Pancreas (tissue), 10 donors: Measurements from ENCODE around the gene DOCK3. TPM values are rescaled to one million over a fixed set of nuclear protein-coding genes. Genes with fewer than 3 reads are reported as not detected.

Experiments used
- ATAC-seq, 4 donors: fragments of 200-7000 bp; cut with Tn5 transposase; one replicate each; pipeline versions ENCODE4 v1.8.0 to v1.9.1; 2020; ENCODE audit warnings: mild to moderate bottlenecking in 4 of 4, moderate library complexity in 4 of 4
- DNase-seq, 6 donors: peaks; one replicate each; pipeline ENCODE4 v3.0.0-alpha.2; 2020
- FAIRE-seq: peaks from 2 replicates; lab custom pipeline; 2012; peaks lifted over from hg19 to GRCh38; lab: Jason Lieb, UNC
- H3K27ac ChIP-seq, 4 donors: fragments of 200-600 bp; sonication (generic); 1 replicate in 3 of 4; 2 replicates in 1 of 4; pipeline versions ENCODE4 v1.5.0 to v1.8.0; 2020
- H3K27me3 ChIP-seq, 4 donors: fragments of 200-600 bp; one replicate each; pipeline ENCODE4 v1.8.0; 2021
- H3K36me3 ChIP-seq, 3 donors: fragments of 200-600 bp; sonication (generic) in 1 of 3; one replicate each; pipeline versions ENCODE4 v1.5.0 to v1.8.0; 2020 to 2021
- H3K4me1 ChIP-seq, 3 donors: fragments of 200-600 bp; one replicate each; pipeline ENCODE4 v1.8.0; 2021
- H3K4me3 ChIP-seq, 4 donors: fragments of 200-600 bp; sonication (generic) in 2 of 4; one replicate each; pipeline versions ENCODE4 v1.5.0 to v1.8.0; 2020 to 2021
- H3K9me3 ChIP-seq, 4 donors: fragments of 200-600 bp; one replicate each; pipeline ENCODE4 v1.8.0; 2021
- CTCF ChIP-seq, 4 donors: fragments of 200-600 bp; sonication (generic) in 3 of 4; IDR thresholded peaks; one replicate each; pipeline versions ENCODE4 v1.5.0 to v1.8.0; 2021; ENCODE audit warnings: antibody characterized with exemption in 4 of 4
- WGBS, 2 donors: extraction: QIAGEN DNeasy Blood & Tissue Kit; methylation state at CpG; one replicate each; pipeline ENCODE4 v1.1.7; 2013; 5-methylcytosine and 5-hydroxymethylcytosine counted together
- intact Hi-C, 3 donors: fragments of 100-400 bp; cut with DNase I; formaldehyde crosslinking; loops; one replicate each; pipeline versions ENCODE4 v1.11.1 to v1.14.2; 2022
- polyA plus RNA-seq, 2 donors: library from polyadenylated mRNA; stranded (reverse); fragments of 200-250 nt; gene quantifications; one replicate each; pipeline ENCODE4 v1.2.3, GENCODE V29; 2013
- total RNA-seq, 6 donors: library from RNA; stranded (reverse); fragmentation: NEBNext Ultra II Directional in 4 of 6; extraction: Animal tissue kit (Norgen Biotek cat#: 25700) in 4 of 6; gene quantifications; one replicate each; pipeline versions ENCODE4 v1.2.1 to v1.2.4, GENCODE V29; 2021 to 2023
- donor health status: healthy with polysubstance abuse.
- donor health status: DM: no; HTN: no; CAD: no; lungs with moderate emphysema.
- donor health status: DM: no; HTN: no; CAD: no.
- donor health status: control.
- donor health status: control.
- donor health status: Bipolar disorder and iron deficiency.
- donor health status: DM: yes; HTN: yes; CAD: no.
- donor health status: DM: no; HTN: no; CAD: no.
- donor health status: DM: no; HTN: no; CAD: no.
- donor health status: DM: yes; HTN: yes; CAD: no.

Gene DOCK3
- total and polyA plus RNA-seq, 8 donors = 0.09 to 1.5 (median 0.36) TPM

- peak overlapping the region; percentile 60 to 88 (median 71) for H3K4me3 ChIP-seq
- no peak for ATAC-seq
- no peak for TF ChIP-seq CTCF (IDR thresholded peaks at IDR 0.05)
- no peaks in the 10 kb centered on the region for H3K27me3 ChIP-seq
- peaks cover 0 to 40% (median 16%) of the 10 kb centered on the region in 3 donors for H3K36me3 ChIP-seq
- peak in 3 of 6 donors; percentile 38 to 58 (median 46) for DNase-seq
- H3K9me3 ChIP-seq = no peaks in the 10 kb centered on the region
- peaks cover 38 to 52% (median 41%) of the 10 kb centered on the region in 3 donors for H3K4me1 ChIP-seq
- FAIRE-seq = no peak
- intact Hi-C loops = loop anchor here in 1 of 3 donors (10.0 kb wide), 1 partner anchor 412 kb away; no protein-coding TSS in a partner anchor
- H3K27ac ChIP-seq = peak overlapping the region in 3 of 4 donors; percentile 69 to 80 (median 70)
- WGBS, 2 donors = 78 to 89% methylated on average over 42 of the region's 42 CpGs
Measured at GRCh38 chr3:51392355-51393133, 717.8 kb downstream of the DOCK3 start.

GRCh38 chr3:51393134-51393495 is 718.4 kb downstream of the DOCK3 start:
- DNase-seq (peak in 1 of 6 donors; percentile 47), FAIRE-seq (no peak), ATAC-seq (no peak)
- Histone ChIP-seq H3K27ac (no peak overlapping the region), H3K36me3 (peaks cover 0 to 40% (median 16%) of the 10 kb centered on the region in 3 donors), H3K27me3 (no peaks in the 10 kb centered on the region), H3K4me3 (peak overlapping the region in 1 of 4 donors; percentile 88), H3K9me3 (no peaks in the 10 kb centered on the region), H3K4me1 (peaks cover 38 to 46% (median 38%) of the 10 kb centered on the region in 3 donors)
- 93 to 94% methylated on average over 17 of the region's 17 CpGs for WGBS, 2 donors
- TF ChIP-seq CTCF (IDR thresholded peaks at IDR 0.05) = no peak
- intact Hi-C loops = loop anchor here in 1 of 3 donors (10.0 kb wide), 1 partner anchor 412 kb away; no protein-coding TSS in a partner anchor

GRCh38 chr3:51393564-51393963 is 718.8 kb downstream of the DOCK3 start:
- FAIRE-seq = no peak
- H3K4me1 ChIP-seq = peaks cover 35 to 42% (median 38%) of the 10 kb centered on the region in 3 donors
- TF ChIP-seq CTCF (IDR thresholded peaks at IDR 0.05) = no peak
- H3K27me3 ChIP-seq = no peaks in the 10 kb centered on the region
- no peaks in the 10 kb centered on the region for H3K9me3 ChIP-seq
- WGBS, 2 donors = 85 to 91% methylated on average over 14 of the region's 14 CpGs
- peaks cover 0 to 36% (median 16%) of the 10 kb centered on the region in 3 donors for H3K36me3 ChIP-seq
- peak in 1 of 6 donors; percentile 46 for DNase-seq
- ATAC-seq = no peak
- peak overlapping the region in 1 of 4 donors; percentile 88 for H3K4me3 ChIP-seq
- intact Hi-C loops = loop anchor here in 1 of 3 donors (10.0 kb wide), 1 partner anchor 411 kb away; no protein-coding TSS in a partner anchor
- H3K27ac ChIP-seq = no peak overlapping the region

- H3K36me3 ChIP-seq = peaks cover 0 to 34% (median 16%) of the 10 kb centered on the region in 3 donors
Measured at GRCh38 chr3:51394541-51394940, 719.8 kb downstream of the DOCK3 start.

More at GRCh38 chr3:51394541-51394940, 719.8 kb downstream of the DOCK3 start:
- no peak for TF ChIP-seq CTCF (IDR thresholded peaks at IDR 0.05)
- FAIRE-seq (no peak), DNase-seq (peak in 1 of 6 donors; percentile 43), ATAC-seq (no peak)
- H3K9me3 ChIP-seq = no peaks in the 10 kb centered on the region
- no peak overlapping the region for H3K27ac ChIP-seq
- no peak overlapping the region for H3K4me3 ChIP-seq
- no peaks in the 10 kb centered on the region for H3K27me3 ChIP-seq
- intact Hi-C loops = loop anchor here in 1 of 3 donors (10.0 kb wide), 1 partner anchor 410 kb away; no protein-coding TSS in a partner anchor
- peaks cover 35 to 37% (median 36%) of the 10 kb centered on the region in 3 donors for H3K4me1 ChIP-seq
- WGBS, 2 donors = 63 to 76% methylated on average over 5 of the region's 5 CpGs
